Activated B cell treated with CpG ODN at 0.5 μM for 24 hours (primary cell): Measurements from ENCODE around the gene OR1L4. TPM values are rescaled to one million over a fixed set of nuclear protein-coding genes. Genes with fewer than 3 reads are reported as not detected.

Experiments
- ATAC-seq: fragments of 200-7000 bp; cut with Tn5 transposase; one replicate; pipeline ENCODE4 v1.10.0; 2021; ENCODE audit warnings: low read depth, mild to moderate bottlenecking, moderate library complexity
- CTCF ChIA-PET: fragments of 350-600 bp; sonication (Branson Sonifier 250); formaldehyde crosslinking; loops from one replicate; lab custom pipeline; 2021; ENCODE audit warnings: antibody characterized with exemption; lab: Charles Lee
- POLR2A ChIA-PET: fragments of 350-600 bp; sonication (Branson Sonifier 250); formaldehyde crosslinking; loops from one replicate; lab custom pipeline; 2021; ENCODE audit warnings: antibody characterized with exemption; lab: Charles Lee
- DNase-seq: peaks from one replicate; pipeline ENCODE4 v3.0.0; 2022
- H3K27ac Mint-ChIP-seq: one replicate; pipeline ENCODE4 v1.8.0; 2020; ENCODE audit warnings: mixed read lengths
- H3K27me3 Mint-ChIP-seq: one replicate; pipeline ENCODE4 v1.8.0; 2021; ENCODE audit warnings: mixed read lengths
- H3K36me3 Mint-ChIP-seq: one replicate; pipeline ENCODE4 v1.8.0; 2021; ENCODE audit warnings: low read depth, mixed read lengths
- H3K4me1 Mint-ChIP-seq: one replicate; pipeline ENCODE4 v1.8.0; 2021; ENCODE audit warnings: mixed read lengths
- H3K4me3 Mint-ChIP-seq: one replicate; pipeline ENCODE4 v1.8.0; 2020; ENCODE audit warnings: mild to moderate bottlenecking, mixed read lengths
- H3K9me3 Mint-ChIP-seq: one replicate; pipeline ENCODE4 v1.8.0; 2020; ENCODE audit warnings: mixed read lengths
- CTCF ChIP-seq: fragments of 200-600 bp; IDR thresholded peaks from one replicate; pipeline ENCODE4 v1.8.0; 2022; ENCODE audit warnings: antibody characterized with exemption, mild to moderate bottlenecking
- intact Hi-C: fragments of 100-400 bp; cut with micrococcal nuclease; formaldehyde crosslinking; loops from one replicate; pipeline ENCODE4 v1.15.1; 2024
- total RNA-seq: library from RNA; stranded (reverse); gene quantifications from 2 replicates; pipeline ENCODE4 v1.2.3, GENCODE V29; 2022

Gene OR1L4
- total RNA-seq: not detected in 2 replicates

GRCh38 chr9:122723690-122724089 is at the start of gene OR1L4:
Gene OR1L4 (plus strand): TSS chr9:122723990. CDS start chr9:122723990, 0 bp downstream.
- H3K27me3 Mint-ChIP-seq: peaks cover 2% of the 10 kb centered on the region
- no peak within 1 kb of the TSS for H3K27ac Mint-ChIP-seq
- no peak within 1 kb of the TSS for H3K4me3 Mint-ChIP-seq
- CTCF ChIA-PET: no interaction called here
- POLR2A ChIA-PET: no interaction called here
- intact Hi-C loops: no loop called here
- H3K36me3 Mint-ChIP-seq: peaks cover 6% of the 10 kb centered on the region
- DNase-seq (no peak), ATAC-seq (no peak)
- peaks cover 35% of the 10 kb centered on the region for H3K9me3 Mint-ChIP-seq
- no peaks in the 10 kb centered on the region for H3K4me1 Mint-ChIP-seq
- no peak for TF ChIP-seq CTCF

GRCh38 chr9:122684851-122685250 is 38.9 kb upstream of the OR1L4 start:
- DNase-seq (no peak), ATAC-seq (no peak)
- peaks cover 15% of the 10 kb centered on the region for H3K27me3 Mint-ChIP-seq
- H3K9me3 Mint-ChIP-seq: peaks cover 18% of the 10 kb centered on the region
- no peak for TF ChIP-seq CTCF
- ChIA-PET CTCF (no interaction called here), POLR2A (no interaction called here)
- no peak overlapping the region for H3K27ac Mint-ChIP-seq
- H3K4me3 Mint-ChIP-seq: no peak overlapping the region
- H3K4me1 Mint-ChIP-seq: no peaks in the 10 kb centered on the region
- no peaks in the 10 kb centered on the region for H3K36me3 Mint-ChIP-seq
- intact Hi-C loops: no loop called here

GRCh38 chr9:122695696-122696095 is 28.1 kb upstream of the OR1L4 start:
- no peaks in the 10 kb centered on the region for H3K36me3 Mint-ChIP-seq
- H3K4me1 Mint-ChIP-seq: no peaks in the 10 kb centered on the region
- no peak overlapping the region for H3K27ac Mint-ChIP-seq
- H3K27me3 Mint-ChIP-seq: peaks cover 3% of the 10 kb centered on the region
- POLR2A ChIA-PET: no interaction called here
- TF ChIP-seq CTCF: no peak
- no peak for DNase-seq
- peaks cover 17% of the 10 kb centered on the region for H3K9me3 Mint-ChIP-seq
- no peak for ATAC-seq
- H3K4me3 Mint-ChIP-seq: no peak overlapping the region
- intact Hi-C loops: no loop called here
- CTCF ChIA-PET: no interaction called here

- no peaks in the 10 kb centered on the region for H3K4me1 Mint-ChIP-seq
These were observed 5.8 kb upstream of the OR1L4 start for GRCh38 chr9:122718038-122718437.

DNA sequence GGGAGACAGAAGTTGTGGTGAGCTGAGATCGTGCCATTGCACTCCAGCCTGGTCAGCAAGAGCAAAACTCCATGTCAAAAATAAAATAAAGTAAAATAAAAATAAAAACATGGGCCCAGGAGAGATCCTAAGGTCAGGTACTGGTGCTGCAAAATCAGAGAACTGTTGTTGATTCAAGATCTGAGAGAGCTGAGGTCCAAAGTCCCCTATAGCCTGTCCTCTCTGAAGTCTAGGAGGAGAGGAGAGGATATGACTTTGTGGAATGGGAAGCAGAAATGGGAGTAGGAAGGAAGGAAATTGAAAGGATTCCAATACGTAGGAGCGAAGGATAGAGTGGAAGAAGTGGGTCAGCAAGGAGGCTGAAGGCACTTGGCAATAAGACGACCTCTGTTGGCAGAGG is 4.6 kb upstream of the OR1L4 start:
- intact Hi-C loops: no loop called here
- TF ChIP-seq CTCF: no peak
- Mint-ChIP-seq H3K4me1 (no peaks in the 10 kb centered on the region), H3K36me3 (no peaks in the 10 kb centered on the region), H3K27me3 (peaks cover 4% of the 10 kb centered on the region), H3K4me3 (no peak overlapping the region), H3K27ac (no peak overlapping the region), H3K9me3 (peaks cover 29% of the 10 kb centered on the region)
- ChIA-PET POLR2A (no interaction called here), CTCF (interaction anchor here (0.5 kb wide), 1 partner anchor 1039 kb away, joined by 3 read pairs; no protein-coding TSS in a partner anchor)
- no peak for DNase-seq
- no peak for ATAC-seq

More at GRCh38 chr9:122718038-122718437, 5.8 kb upstream of the OR1L4 start:
- no peak overlapping the region for H3K27ac Mint-ChIP-seq
- ATAC-seq: no peak
- intact Hi-C loops: no loop called here
- H3K36me3 Mint-ChIP-seq: peaks cover 2% of the 10 kb centered on the region
- H3K27me3 Mint-ChIP-seq: peaks cover 2% of the 10 kb centered on the region
- no peak overlapping the region for H3K4me3 Mint-ChIP-seq
- TF ChIP-seq CTCF: no peak
- DNase-seq: no peak
- ChIA-PET CTCF (no interaction called here), POLR2A (no interaction called here)
- peaks cover 20% of the 10 kb centered on the region for H3K9me3 Mint-ChIP-seq
